Ishikawa (cell line): ENCODE results near the gene TNNC1.

ENCODE experiments used
- CEBPB ChIP-seq: IDR thresholded peaks from 2 replicates; pipeline ENCODE4 v1.6.1; 2012
- CREB1 ChIP-seq: IDR thresholded peaks from 2 replicates; pipeline ENCODE4 v1.6.1; 2012; ENCODE audit warnings: low read depth
- EP300 ChIP-seq: IDR thresholded peaks from 2 replicates; pipeline ENCODE4 v1.6.1; 2012; ENCODE audit warnings: borderline replicate concordance
- FOXM1 ChIP-seq: IDR thresholded peaks from 2 replicates; pipeline ENCODE4 v1.6.1; 2012; ENCODE audit warnings: low read depth, borderline replicate concordance
- MAX ChIP-seq: IDR thresholded peaks from 2 replicates; pipeline ENCODE4 v1.6.1; 2012
- RAD21 ChIP-seq: IDR thresholded peaks from 2 replicates; pipeline ENCODE4 v1.6.1; 2012; ENCODE audit warnings: low read depth
- REST ChIP-seq: IDR thresholded peaks from 2 replicates; pipeline ENCODE4 v1.6.1; 2012; ENCODE audit warnings: low read depth, mild to moderate bottlenecking
- TAF1 ChIP-seq: IDR thresholded peaks from 2 replicates; pipeline ENCODE4 v1.6.1; 2012; ENCODE audit warnings: low read depth, mild to moderate bottlenecking
- USF1 ChIP-seq: IDR thresholded peaks from 2 replicates; pipeline ENCODE4 v1.6.1; 2012
- YY1 ChIP-seq: IDR thresholded peaks from 2 replicates; pipeline ENCODE4 v1.6.1; 2012; ENCODE audit warnings: low read depth
- ZBTB7A ChIP-seq: IDR thresholded peaks from 2 replicates; pipeline ENCODE4 v1.6.1; 2012; ENCODE audit warnings: low read depth

- TF ChIP-seq FOXM1 = no peak
- TF ChIP-seq TAF1 = no peak
- TF ChIP-seq YY1 = no peak
- TF ChIP-seq REST = no peak
- TF ChIP-seq CREB1 = no peak
- no peak for TF ChIP-seq RAD21
- no peak for TF ChIP-seq MAX
- TF ChIP-seq CEBPB = no peak
- TF ChIP-seq ZBTB7A = no peak
- no peak for TF ChIP-seq EP300
- TF ChIP-seq USF1 = no peak
Observed at GRCh38 chr3:52452126-52452525, 1.7 kb downstream of the TNNC1 start.
